ENCODE results near the gene MBP.

MBP gene

GRCh38 chr18:77098029-77098428 lies 34.6 kb downstream of the MBP start:
- peaks cover 47% of the 10 kb centered on the region for H3K36me3 Mint-ChIP-seq (ENCODE audit: insufficient read depth)

DNA sequence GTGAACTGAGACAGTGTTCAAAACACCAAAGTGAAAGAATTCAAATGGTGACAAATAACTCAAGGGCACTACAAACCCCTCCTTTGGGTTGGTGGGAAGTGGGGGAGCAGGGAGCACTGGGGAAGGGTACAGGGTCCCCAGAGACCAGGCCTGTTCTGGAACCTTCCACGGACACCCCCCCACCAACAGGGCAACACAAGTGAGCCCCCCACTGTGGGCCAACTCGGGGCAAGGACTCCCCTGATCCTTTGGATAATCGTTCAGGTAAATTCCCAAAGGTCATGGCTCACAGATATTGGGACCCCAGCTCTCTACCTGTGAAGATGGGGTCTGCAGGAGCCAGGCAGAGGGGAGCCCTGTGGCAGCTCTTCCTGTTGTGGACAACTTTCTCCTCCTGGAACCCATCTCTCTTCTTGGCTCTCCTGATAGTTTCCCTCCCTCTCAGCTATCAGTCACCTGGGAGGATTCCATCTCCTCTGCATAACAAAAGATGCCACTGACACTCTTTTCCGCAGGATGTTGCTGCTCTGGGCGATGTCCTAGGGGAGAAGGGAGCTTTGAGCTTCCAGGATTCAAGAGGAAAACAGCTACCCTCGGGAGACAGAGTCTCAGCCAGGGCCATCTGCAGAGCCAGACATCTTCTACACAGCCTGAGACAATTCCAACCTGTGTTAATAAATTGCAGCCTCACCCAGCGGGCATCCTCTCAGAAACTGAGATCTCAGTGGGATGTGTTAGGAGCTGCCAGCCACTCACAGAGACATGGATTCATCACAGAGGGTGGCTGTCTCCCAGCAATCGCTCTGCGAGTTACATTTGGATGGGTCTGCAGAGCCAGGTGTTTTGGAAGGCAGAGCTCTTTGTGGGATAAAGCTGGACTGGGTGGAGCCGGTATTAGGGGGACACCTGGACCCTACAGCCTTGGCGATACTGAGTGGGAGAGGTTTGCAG lies 35.4 kb downstream of the MBP start:
- H3K4me3 Mint-ChIP-seq: peak overlapping the region; percentile 75
- H3K36me3 Mint-ChIP-seq (ENCODE audit: insufficient read depth): peaks cover 49% of the 10 kb centered on the region
- H3K27me3 Mint-ChIP-seq: no peaks in the 10 kb centered on the region
- ATAC-seq (replicated peaks; ENCODE audit: extremely low read depth, poor library complexity, severe bottlenecking) (no peak), DNase-seq (ENCODE audit: low spot score in 2 of 2) (no peak)
- no peaks in the 10 kb centered on the region for H3K9me3 Mint-ChIP-seq
- H3K27ac Mint-ChIP-seq (ENCODE audit: low read depth): peak overlapping the region; percentile 94
- H3K4me1 Mint-ChIP-seq: peaks cover 90% of the 10 kb centered on the region

More at GRCh38 chr18:77098029-77098428, 34.6 kb downstream of the MBP start:
- Mint-ChIP-seq H3K4me1 (peaks cover 84% of the 10 kb centered on the region), H3K27me3 (no peaks in the 10 kb centered on the region), H3K27ac (ENCODE audit: low read depth) (peak overlapping the region; percentile 94), H3K4me3 (peak overlapping the region; percentile 75), H3K9me3 (no peaks in the 10 kb centered on the region)
- no peak for DNase-seq (ENCODE audit: low spot score in 2 of 2)
- ATAC-seq (replicated peaks; ENCODE audit: extremely low read depth, poor library complexity, severe bottlenecking): no peak

DNA sequence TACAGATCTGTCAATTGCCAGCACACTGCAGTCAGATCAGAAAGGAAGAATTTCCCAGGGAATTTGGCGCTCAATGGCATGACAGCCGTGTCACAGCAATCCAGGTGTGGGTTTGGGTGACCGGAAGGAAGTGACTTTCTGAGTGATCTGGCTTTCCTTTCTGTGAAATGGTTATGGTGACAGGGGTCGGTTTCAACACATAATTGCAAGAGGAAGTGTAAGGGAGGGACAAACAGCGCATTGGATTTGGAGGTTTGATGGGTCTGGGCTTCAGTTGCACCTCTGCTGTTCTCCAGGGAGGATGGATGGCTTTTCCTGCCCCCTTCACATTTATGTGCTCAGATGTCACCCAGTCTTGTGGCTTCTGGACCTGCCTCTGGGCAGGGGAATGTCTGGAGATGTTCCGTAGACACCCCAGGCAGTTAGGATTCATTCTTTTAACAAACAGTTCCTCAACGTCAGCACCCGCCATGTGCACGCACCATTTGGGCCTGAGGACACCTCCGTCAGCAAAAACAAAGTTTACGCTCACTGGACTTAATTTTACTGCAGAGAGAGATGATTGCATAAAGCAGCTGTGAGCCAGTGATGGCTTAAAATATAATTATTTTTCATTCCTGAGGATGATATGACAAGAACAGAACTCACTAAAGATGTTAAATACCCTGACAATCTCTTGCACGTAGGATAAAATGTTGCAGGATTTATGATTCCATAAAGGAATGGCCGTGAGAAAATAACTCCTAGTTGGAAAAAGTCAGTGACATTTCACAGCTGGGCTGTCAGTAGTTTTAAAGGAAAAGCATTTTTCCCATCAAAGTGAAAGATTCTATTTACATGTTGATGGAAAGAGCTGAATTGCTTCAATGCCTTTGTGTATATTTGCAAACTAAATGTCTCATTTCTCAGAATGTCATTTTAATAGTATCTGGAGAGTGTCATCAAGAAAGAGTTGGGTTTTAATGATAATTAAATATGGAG lies 36.9 kb downstream of the MBP start:
- no peak for DNase-seq (ENCODE audit: low spot score in 2 of 2)
- H3K9me3 Mint-ChIP-seq: no peaks in the 10 kb centered on the region
- H3K27ac Mint-ChIP-seq (ENCODE audit: low read depth): peak overlapping the region; percentile 6
- H3K36me3 Mint-ChIP-seq (ENCODE audit: insufficient read depth): peaks cover 45% of the 10 kb centered on the region
- peak overlapping the region; percentile 65 for H3K4me3 Mint-ChIP-seq
- peaks cover 87% of the 10 kb centered on the region for H3K4me1 Mint-ChIP-seq
- no peak for ATAC-seq (replicated peaks; ENCODE audit: extremely low read depth, poor library complexity, severe bottlenecking)
- no peaks in the 10 kb centered on the region for H3K27me3 Mint-ChIP-seq

DNA sequence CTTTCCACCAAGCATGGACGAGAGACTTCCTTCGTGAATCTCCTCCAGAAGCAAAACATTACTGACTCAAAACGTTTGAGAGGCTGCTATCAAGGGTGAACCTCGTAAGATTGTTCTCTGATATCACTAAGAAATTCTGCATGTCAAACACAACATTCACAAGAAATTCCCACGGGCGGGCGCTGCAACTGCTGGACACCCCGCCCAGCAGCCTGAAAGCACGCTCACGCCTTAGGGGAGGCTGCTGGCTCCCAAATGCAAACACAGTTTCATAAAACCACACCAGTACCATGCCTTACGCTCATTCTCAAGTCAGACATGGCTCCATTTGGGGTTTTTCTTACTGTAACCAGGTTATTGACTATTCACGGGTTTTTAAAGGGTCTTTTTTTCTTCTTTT lies 39.0 kb downstream of the MBP start:
- Mint-ChIP-seq H3K9me3 (no peaks in the 10 kb centered on the region), H3K36me3 (ENCODE audit: insufficient read depth) (peaks cover 40% of the 10 kb centered on the region), H3K4me3 (peak overlapping the region; percentile 32), H3K4me1 (peaks cover 89% of the 10 kb centered on the region), H3K27me3 (no peaks in the 10 kb centered on the region), H3K27ac (ENCODE audit: low read depth) (peak overlapping the region; percentile 6)
- DNase-seq (ENCODE audit: low spot score in 2 of 2) (no peak), ATAC-seq (replicated peaks; ENCODE audit: extremely low read depth, poor library complexity, severe bottlenecking) (no peak)

- Mint-ChIP-seq H3K27ac (ENCODE audit: low read depth) (peak overlapping the region; percentile 6), H3K27me3 (no peaks in the 10 kb centered on the region), H3K9me3 (no peaks in the 10 kb centered on the region), H3K4me3 (peak overlapping the region; percentile 63), H3K4me1 (peaks cover 86% of the 10 kb centered on the region), H3K36me3 (ENCODE audit: insufficient read depth) (peaks cover 40% of the 10 kb centered on the region)
- DNase-seq (ENCODE audit: low spot score in 2 of 2): no peak
- ATAC-seq (replicated peaks; ENCODE audit: extremely low read depth, poor library complexity, severe bottlenecking): no peak
These were observed 39.5 kb downstream of the MBP start for GRCh38 chr18:77093067-77093430.

DNA sequence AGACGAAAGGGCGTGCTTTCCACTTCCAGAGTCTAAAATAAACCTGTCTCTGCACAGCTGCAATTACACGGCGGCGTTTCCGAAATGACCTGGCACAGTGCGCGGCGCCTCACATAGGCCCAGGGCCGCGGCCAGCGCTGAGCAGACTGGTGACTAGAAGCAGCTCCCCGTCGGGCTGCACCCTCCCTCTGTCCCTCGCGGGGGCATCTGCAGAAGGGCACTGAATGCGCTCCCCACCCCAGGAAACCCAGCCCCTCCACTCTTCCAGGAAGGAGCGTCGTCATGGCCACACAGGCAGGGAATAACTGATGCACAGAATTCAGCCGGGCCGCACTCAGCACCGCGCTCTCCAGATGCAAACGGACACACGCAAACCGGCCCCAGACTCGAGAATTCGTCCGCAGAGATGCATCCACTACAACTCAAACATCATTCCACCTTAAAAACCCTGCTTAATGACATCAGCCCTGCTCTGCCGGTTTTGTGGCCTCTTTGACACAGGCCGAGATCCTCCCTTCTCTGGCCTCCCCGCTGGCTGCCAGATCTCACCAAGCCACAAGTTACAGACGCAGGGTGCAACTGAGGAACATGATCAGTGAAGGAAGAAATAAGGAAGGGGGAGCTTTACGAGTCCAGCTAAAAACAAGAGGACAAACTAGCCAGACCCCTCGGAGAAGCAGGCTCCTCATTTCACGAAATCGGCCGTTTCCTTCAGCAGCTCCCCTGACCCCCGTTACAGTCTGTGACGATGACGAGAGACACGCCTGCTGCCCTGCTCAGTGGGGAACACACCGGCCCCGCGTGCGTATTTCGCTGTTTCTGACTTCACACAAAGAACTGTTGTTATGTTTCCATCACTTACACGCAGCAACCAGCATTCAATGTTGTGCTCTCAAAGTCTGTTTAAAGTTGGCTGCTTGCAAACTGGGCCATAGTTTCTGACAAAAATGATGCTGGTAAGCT lies 40.2 kb downstream of the MBP start:
- Mint-ChIP-seq H3K27ac (ENCODE audit: low read depth) (peak overlapping the region; percentile 6), H3K27me3 (no peaks in the 10 kb centered on the region), H3K9me3 (no peaks in the 10 kb centered on the region), H3K4me3 (peak overlapping the region; percentile 63), H3K4me1 (peaks cover 79% of the 10 kb centered on the region), H3K36me3 (ENCODE audit: insufficient read depth) (peaks cover 40% of the 10 kb centered on the region)
- no peak for ATAC-seq (replicated peaks; ENCODE audit: extremely low read depth, poor library complexity, severe bottlenecking)
- no peak for DNase-seq (ENCODE audit: low spot score in 2 of 2)

DNA sequence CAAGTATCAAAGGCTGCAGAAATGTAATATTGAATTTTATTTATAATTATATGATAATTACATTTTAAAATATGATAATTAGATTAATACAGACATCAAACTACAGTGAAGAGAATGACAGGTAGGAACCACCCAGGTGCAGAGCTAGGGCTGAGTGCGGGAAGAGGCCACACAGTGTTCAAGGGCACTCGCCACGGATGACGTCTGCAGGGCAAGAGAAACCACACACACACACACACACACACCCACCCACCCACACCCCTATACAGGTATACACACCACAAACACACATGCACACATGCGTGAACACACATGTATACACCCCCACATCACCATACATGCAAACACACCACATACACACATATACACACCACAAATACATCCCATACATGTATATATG lies 41.2 kb downstream of the MBP start:
- H3K36me3 Mint-ChIP-seq (ENCODE audit: insufficient read depth): peaks cover 37% of the 10 kb centered on the region
- peak; percentile 31 for ATAC-seq (replicated peaks; ENCODE audit: extremely low read depth, poor library complexity, severe bottlenecking)
- no peaks in the 10 kb centered on the region for H3K27me3 Mint-ChIP-seq
- peaks cover 77% of the 10 kb centered on the region for H3K4me1 Mint-ChIP-seq
- H3K4me3 Mint-ChIP-seq: peak overlapping the region; percentile 3
- peak overlapping the region; percentile 6 for H3K27ac Mint-ChIP-seq (ENCODE audit: low read depth)
- H3K9me3 Mint-ChIP-seq: no peaks in the 10 kb centered on the region
- no peak for DNase-seq (ENCODE audit: low spot score in 2 of 2)

- peak overlapping the region; percentile 66 for H3K27ac Mint-ChIP-seq (ENCODE audit: low read depth)
- ATAC-seq (replicated peaks; ENCODE audit: extremely low read depth, poor library complexity, severe bottlenecking): no peak
- peak overlapping the region; percentile 24 for H3K4me3 Mint-ChIP-seq
- peaks cover 79% of the 10 kb centered on the region for H3K4me1 Mint-ChIP-seq
- no peaks in the 10 kb centered on the region for H3K9me3 Mint-ChIP-seq
- H3K36me3 Mint-ChIP-seq (ENCODE audit: insufficient read depth): peaks cover 39% of the 10 kb centered on the region
- no peak for DNase-seq (ENCODE audit: low spot score in 2 of 2)
- H3K27me3 Mint-ChIP-seq: no peaks in the 10 kb centered on the region
These were observed 41.9 kb downstream of the MBP start for GRCh38 chr18:77090546-77091174.

GRCh38 chr18:77089723-77090285 lies 42.8 kb downstream of the MBP start:
- H3K36me3 Mint-ChIP-seq (ENCODE audit: insufficient read depth): peaks cover 32% of the 10 kb centered on the region
- no peak for ATAC-seq (replicated peaks; ENCODE audit: extremely low read depth, poor library complexity, severe bottlenecking)
- H3K27ac Mint-ChIP-seq (ENCODE audit: low read depth): peak overlapping the region; percentile 66
- peaks cover 79% of the 10 kb centered on the region for H3K4me1 Mint-ChIP-seq
- no peaks in the 10 kb centered on the region for H3K9me3 Mint-ChIP-seq
- no peaks in the 10 kb centered on the region for H3K27me3 Mint-ChIP-seq
- no peak for DNase-seq (ENCODE audit: low spot score in 2 of 2)
- H3K4me3 Mint-ChIP-seq: peak overlapping the region; percentile 24

- H3K4me1 Mint-ChIP-seq: peaks cover 79% of the 10 kb centered on the region
- no peak overlapping the region for H3K4me3 Mint-ChIP-seq
- DNase-seq (ENCODE audit: low spot score in 2 of 2): no peak
- no peak for ATAC-seq (replicated peaks; ENCODE audit: extremely low read depth, poor library complexity, severe bottlenecking)
- H3K27ac Mint-ChIP-seq (ENCODE audit: low read depth): peak overlapping the region; percentile 66
- H3K36me3 Mint-ChIP-seq (ENCODE audit: insufficient read depth): peaks cover 33% of the 10 kb centered on the region
- no peaks in the 10 kb centered on the region for H3K9me3 Mint-ChIP-seq
- H3K27me3 Mint-ChIP-seq: no peaks in the 10 kb centered on the region
These were observed 43.4 kb downstream of the MBP start for GRCh38 chr18:77088963-77089722.

Data from central memory CD8-positive, alpha-beta T cell (primary cell).